Ramos (cell line): ENCODE results near the gene SLC35E3.
"Not testable (repeated sequence)": the region's sequence is repeated elsewhere in the genome, so short reads cannot be mapped to it uniquely, and the experiment has no call there.

Experiments used
- in situ Hi-C: fragments of 300-500 bp; cut with MboI; formaldehyde crosslinking; loops from one replicate; pipeline ENCODE4 v1.14.3; 2022; ENCODE audit warnings: low sequenced_read_pairs; ENCODE audit not compliant: unreplicated experiment

The SLC35E3 gene

GRCh38 chr12:68809190-68810026 is 63.4 kb downstream of the SLC35E3 start:
- in situ Hi-C loops = loop anchor here (5.0 to 10.0 kb wide), 2 partner anchors 37 to 175 kb away; no protein-coding TSS in a partner anchor

- in situ Hi-C loops = not testable (repeated sequence)
Measured at GRCh38 chr12:68810027-68810389, 64.0 kb downstream of the SLC35E3 start.

- in situ Hi-C loops = not testable (repeated sequence)
Measured at GRCh38 chr12:68811573-68811972, 65.6 kb downstream of the SLC35E3 start.

- in situ Hi-C loops = no loop called here
Measured at GRCh38 chr12:68812553-68813241, 66.7 kb downstream of the SLC35E3 start.

DNA sequence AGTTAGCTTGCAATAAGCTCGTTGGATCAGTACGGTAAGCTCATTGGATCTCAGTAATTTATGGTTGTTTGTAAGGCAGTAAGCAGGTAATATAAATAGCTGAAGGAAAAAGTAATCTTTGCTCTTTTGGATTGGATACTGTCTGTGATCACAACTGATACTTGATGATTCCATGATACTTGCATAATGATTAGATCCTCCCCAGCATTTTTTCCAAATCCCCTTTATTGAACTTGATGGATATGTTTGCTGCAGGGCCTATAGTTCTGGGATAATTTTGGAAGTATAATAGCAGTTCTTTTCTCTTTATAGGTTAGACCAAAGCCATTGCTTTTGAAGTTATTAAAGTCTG is 67.2 kb downstream of the SLC35E3 start:
- in situ Hi-C loops = no loop called here

DNA sequence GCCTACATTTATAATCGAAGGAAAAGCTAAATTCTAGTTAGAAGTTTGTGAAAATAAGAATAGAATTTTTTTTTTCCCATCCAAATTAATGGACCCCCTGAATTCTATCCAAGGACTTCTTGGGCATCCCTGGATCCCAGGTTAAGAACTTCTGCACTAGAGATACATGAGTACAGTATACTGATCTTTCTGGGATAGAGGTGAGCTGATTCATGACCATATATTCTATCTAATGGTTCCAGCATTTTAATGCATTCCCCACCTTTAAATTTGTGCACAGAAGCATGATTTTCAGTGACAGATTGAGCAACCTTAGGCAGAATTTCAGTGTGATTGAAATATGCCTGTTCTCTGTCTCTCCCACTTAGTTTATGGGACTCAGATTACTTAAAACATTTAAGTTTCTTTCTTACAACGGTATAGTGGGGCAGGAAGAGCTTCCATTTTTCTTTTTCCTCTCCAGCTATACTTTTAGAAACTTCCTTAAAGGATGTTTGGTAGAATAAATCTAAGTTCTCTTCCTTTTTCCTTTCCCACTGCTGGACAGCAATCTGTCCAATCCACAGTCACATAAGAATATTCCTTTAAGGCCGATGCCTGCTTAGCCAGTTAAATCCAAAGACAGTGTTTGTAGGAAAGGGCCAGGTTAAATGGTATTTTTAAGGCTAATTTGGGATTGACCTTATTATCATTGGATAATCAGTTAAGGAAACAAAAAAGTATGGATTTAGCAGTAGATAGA is 68.7 kb downstream of the SLC35E3 start:
- in situ Hi-C loops = no loop called here

DNA sequence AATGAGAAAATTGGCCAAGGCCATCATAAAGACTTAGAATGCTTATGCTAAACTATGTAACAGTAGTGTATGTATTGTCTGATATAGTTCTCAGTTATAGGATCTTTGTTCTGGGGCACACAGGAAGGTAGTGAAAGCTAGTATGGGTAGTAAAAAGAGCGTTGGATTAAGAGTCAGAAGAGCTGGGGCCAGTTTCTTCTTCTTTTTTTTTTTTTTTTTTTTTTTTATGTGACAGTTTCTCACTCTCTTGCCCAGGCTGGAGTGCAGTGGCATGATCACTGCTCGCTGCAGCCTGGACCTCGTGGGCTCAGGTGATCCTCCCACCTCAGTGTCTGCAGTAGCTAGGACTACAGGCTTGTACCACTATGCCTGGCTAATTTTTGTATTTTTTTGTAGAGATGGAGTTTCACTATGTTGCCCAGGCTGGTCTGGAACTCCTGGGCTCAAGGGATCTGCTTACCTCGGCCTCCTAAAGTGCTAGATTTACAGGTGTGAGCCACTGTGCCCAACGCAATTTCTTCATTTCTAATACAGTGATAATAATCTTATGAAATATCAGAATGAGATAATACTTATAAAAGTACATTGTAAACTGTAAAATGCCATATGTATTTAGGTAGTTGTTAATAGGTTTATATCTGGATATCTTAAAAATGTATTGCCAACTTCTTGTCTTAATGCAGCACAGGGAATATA is 69.4 kb downstream of the SLC35E3 start:
- in situ Hi-C loops = no loop called here

- in situ Hi-C loops = no loop called here
Measured at GRCh38 chr12:68815928-68816800, 70.2 kb downstream of the SLC35E3 start.

- in situ Hi-C loops = not testable (repeated sequence)
Measured at GRCh38 chr12:68819481-68819880, 73.5 kb downstream of the SLC35E3 start.

GRCh38 chr12:68821357-68822188 is 75.6 kb downstream of the SLC35E3 start:
- in situ Hi-C loops = no loop called here

DNA sequence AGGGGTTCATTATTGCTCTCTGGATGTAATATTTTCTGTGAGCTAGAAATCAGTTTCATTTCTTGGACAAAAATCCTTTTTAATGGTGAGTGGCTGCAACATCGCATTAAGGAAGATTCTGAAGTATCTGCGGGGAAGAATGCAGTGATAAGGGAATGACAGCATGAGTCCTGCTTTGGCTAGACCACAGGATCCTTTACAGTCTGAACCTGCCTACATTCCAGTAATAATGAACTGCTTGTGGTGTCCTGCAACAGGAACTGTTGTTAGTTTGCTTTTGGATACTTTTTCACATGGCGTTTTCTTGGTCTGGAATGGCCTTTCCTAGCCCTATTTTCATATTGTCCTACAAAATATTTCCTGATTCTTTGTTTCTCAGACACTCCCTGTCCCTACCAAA is 77.7 kb downstream of the SLC35E3 start:
- in situ Hi-C loops = no loop called here

DNA sequence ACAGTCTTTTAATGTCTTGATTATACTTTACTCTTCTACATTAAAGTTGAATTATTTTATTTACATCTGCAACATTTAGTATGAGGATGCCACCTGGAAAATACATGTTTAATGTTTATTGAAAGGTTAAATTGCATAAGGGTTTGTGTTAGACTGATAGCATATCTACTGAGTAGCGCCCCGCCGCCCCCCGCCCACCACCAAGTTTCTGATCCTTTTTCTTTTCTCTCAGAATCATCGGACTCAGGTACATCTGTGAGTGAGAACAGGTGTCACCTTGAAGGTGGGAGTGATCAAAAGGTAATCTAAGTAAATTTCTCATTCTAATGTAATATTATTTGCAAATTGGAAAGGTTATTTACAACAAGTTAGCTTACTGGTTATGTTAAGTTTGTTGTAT is 78.2 kb downstream of the SLC35E3 start:
- in situ Hi-C loops = no loop called here

GRCh38 chr12:68824597-68825250 is 78.7 kb downstream of the SLC35E3 start:
- in situ Hi-C loops = loop anchor here (25.0 kb wide), 1 partner anchor 487 kb away; the partner anchor contains the start of gene MDM1

DNA sequence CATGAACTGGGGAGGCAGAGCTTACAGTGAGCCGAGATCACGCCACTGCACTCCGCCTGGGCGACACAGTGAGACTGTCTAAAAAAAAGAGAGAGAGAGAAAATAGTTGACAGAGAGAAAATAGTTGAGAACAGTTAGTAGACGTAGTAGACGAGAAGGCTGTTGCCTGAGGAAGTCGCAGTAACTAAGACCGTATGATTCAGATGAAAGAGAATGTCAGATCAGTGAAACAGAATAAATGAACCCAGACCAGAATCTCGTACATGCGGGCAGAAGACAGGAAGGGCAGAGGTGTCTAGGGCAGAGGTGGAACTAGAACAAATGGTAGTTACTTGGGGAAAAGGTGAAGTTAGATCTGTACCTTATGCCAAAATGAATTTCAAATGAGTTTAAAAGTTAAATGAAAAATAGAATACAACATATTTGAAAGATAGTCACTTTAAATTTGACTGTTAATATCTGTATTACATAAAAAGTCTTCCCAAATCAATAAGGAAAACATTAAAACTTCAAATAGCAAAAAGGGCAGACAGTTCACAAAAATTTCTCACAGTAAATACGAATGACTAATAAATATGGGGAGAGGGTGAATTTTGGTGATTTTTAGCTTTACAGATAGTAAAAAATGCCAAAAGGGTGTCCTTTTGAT is 79.7 kb downstream of the SLC35E3 start:
- in situ Hi-C loops = loop anchor here (25.0 kb wide), 1 partner anchor 488 kb away; the partner anchor contains the start of gene MDM1

DNA sequence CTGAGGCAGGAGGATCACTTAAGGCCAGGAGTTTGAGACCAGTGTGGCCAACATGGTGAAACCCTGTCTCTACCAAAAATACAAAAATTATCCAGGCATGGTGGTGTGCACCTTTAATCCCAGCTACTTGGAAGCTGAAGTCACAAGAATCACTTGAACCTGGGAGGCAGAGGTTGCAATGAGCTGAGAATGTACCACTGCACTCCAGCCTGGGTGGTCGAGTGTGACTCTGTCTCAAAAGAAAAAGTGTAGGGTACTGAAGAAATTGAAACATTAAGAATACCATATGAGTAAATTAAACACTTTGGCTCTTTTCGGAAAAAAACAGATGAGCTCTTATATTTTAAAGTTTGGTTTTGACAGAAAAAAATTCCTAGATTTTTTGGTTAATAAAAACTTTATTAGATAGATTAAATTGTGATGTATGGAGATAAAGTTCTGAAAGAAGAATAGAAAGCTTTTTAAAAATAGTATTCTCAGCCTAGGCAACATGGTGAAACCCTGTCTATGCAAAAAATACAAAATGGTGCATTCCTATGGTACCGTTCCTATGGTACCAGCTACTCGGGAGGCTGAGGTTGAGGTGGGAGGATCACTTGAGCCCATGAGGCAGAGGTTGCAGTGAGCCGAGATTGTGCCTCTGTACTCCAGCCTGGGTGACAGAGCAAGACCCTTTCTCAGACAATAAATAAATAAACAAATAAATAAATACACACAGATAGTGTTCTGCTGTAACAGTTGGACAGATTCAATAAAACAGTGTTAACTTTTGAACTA is 82.1 kb downstream of the SLC35E3 start:
- in situ Hi-C loops = loop anchor here (25.0 kb wide), 1 partner anchor 491 kb away; the partner anchor contains the start of gene MDM1

GRCh38 chr12:68828672-68829068 is 82.7 kb downstream of the SLC35E3 start:
- in situ Hi-C loops = loop anchor here (25.0 kb wide), 1 partner anchor 491 kb away; the partner anchor contains the start of gene MDM1
